ENCODE measurements around the gene SIT1.
A peak's percentile ranks its signal among the peaks of the same experiment; 100 is the strongest.

SIT1 gene

GRCh38 chr9:35603986-35604577 is 46.6 kb downstream of the SIT1 start:
- DNase-seq, result peak; percentile 98

- peak; percentile 73 for DNase-seq
Observed at GRCh38 chr9:35603506-35603985, 47.2 kb downstream of the SIT1 start.

- no peak for DNase-seq
Observed at GRCh38 chr9:35599763-35600604, 50.7 kb downstream of the SIT1 start.

All from activated CD8-positive, alpha-beta memory T cell treated with anti-CD3 and anti-CD28 coated beads for 24 hours (primary cell).